Astrocyte of the spinal cord (primary cell): Measurements from ENCODE around the gene GRHL3.
A peak's percentile ranks its signal among the peaks of the same experiment; 100 is the strongest.

Experiments
- DNase-seq: peaks from one replicate; pipeline ENCODE4 v3.0.0; 2011; ENCODE audit warnings: low read depth, low spot score
- H3K4me3 ChIP-seq: 2 replicates; pipeline ENCODE4 v1.5.1; 2011; ENCODE audit warnings: low read depth, mild to moderate bottlenecking, low read length, moderate library complexity
- CTCF ChIP-seq: IDR thresholded peaks from 2 replicates; pipeline ENCODE4 v1.5.1; 2012; ENCODE audit warnings: low read depth, mild to moderate bottlenecking, low read length, inconsistent platforms
- in situ Hi-C: cut with HindIII; loops from 2 replicates; pipeline ENCODE4 v1.10.0; 2017; ENCODE audit warnings: low sequenced_read_pairs

The GRHL3 gene

DNA sequence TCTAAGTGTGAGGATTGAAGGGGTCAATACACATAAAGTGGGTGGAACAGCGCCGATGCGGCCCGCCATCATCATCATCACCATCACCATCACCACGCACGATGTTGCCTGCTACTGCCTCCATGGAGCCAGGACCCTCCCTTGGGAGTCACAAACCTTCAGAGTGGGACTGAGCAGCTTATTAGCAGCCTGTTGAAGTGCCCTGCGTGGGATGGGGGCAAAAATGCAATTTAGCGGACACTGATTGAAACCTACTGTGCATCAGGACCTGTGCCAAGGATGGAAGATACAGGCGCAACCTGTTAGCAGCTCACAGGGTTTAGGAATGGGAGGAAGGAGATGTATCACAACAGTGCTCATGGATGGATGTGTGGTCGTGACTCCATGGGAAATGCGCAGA is 67.8 kb downstream of the GRHL3 start:
- DNase-seq, result no peak

DNA sequence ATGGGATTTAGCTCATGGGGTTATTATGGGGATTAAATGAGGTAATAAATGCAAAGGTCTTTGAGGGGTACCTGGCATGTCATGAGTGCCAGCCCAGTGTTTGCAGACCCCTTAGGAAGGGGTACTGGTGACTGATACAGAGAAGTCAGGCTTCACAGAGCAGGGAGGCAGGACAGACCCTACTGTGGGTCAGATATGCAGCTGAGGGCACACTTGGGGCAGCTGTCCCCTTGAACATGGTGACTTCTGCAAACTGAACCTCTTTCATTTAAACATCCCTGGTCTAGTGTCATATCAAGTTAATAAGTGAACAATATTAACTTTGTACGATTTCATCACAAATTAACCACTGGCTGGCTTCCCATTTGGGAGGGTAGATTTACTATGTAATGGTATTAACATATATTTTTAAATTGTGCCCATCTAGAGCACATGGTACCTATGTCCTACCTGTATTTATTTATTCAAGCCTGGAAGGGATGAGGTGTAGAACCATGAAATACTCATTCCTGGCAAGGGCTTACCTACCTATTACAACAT is 68.5 kb downstream of the GRHL3 start:
- no peak for TF ChIP-seq CTCF
- in situ Hi-C loops, result no loop called here
- DNase-seq, result no peak
- H3K4me3 ChIP-seq, result no peak overlapping the region

More for the DNA sequence above, 67.8 kb downstream of the GRHL3 start:
- H3K4me3 ChIP-seq, result no peak overlapping the region
- in situ Hi-C loops, result no loop called here
- no peak for TF ChIP-seq CTCF

DNA sequence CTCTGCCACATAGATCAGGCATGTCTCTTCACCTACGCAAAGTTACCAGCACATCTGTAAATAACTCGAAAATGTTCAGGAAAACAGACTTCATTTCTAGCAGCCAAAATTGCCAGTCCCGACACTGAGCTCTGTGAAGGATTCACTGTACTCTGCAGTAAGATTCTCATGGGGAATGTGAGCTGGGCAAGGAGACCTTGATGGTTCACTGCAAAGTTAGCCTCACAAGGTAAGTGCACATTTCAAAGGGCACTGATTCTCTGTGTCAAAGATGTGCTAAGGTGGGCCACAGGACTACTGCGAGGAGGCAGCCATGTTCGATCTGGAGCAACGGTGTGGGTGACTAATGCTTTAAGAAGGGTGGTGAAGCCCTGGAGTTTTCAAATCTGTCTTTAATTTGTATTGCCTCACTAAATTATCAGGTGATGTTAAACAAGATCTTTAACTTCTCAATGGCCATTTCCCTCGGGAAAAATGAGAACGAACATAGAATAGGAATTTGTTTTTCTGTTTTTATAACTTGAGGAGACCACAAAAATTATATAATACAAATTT is 69.3 kb downstream of the GRHL3 start:
- DNase-seq, result no peak
- in situ Hi-C loops, result no loop called here
- no peak overlapping the region for H3K4me3 ChIP-seq
- no peak for TF ChIP-seq CTCF

- no peak for DNase-seq
- no peak overlapping the region for H3K4me3 ChIP-seq
- no peak for TF ChIP-seq CTCF
- in situ Hi-C loops, result no loop called here
Observed at GRCh38 chr1:24389231-24389678, 70.1 kb downstream of the GRHL3 start.

DNA sequence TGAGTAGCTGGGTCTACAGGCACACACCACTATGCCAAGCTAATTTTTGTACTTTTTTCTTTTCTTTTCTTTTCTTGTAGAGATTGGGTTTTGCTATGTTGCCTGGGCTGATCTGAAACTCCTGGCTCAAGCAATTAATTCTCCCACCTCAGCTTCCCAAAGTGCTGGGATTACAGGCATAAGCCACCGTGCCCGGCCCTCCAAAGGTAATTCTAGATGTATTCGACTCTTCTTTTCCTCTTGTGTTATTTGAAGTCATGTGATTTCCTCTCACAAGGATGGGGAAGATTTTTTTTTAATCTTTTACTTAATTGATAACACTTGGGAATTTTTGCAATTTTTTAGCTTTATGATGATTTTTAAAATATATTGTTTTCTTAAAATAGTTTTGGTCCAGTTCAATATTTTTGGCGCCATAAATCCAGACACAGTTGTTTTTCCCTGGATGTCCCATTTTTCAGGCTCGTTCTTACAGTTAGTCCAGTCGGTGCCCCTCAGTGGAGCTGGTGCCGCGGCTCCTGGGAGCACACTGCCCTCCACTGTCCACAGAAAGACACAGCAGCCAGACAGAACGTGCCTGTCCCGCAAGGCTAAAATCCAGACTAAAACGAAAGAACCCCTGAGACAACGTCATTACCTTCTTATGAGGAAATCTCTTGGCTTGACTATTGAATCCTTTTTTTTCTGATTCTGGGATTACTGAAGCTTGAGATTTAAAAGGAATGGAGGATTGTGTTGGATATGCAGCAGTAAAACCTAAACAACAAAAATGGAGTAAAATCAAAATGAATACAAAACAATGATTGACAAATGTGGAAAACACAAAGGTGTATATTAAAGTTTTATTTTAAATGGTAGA is 72.0 kb downstream of the GRHL3 start:
- peak; percentile 86 for DNase-seq
- no peak overlapping the region for H3K4me3 ChIP-seq
- TF ChIP-seq CTCF, result peak; percentile 97
- in situ Hi-C loops, result loop anchor here (10.0 kb wide), 1 partner anchor 196 kb away; no protein-coding TSS in a partner anchor

GRCh38 chr1:24391882-24392603 is 72.9 kb downstream of the GRHL3 start:
- peak; percentile 89 for TF ChIP-seq CTCF
- in situ Hi-C loops, result loop anchor here (10.0 kb wide), 1 partner anchor 197 kb away; no protein-coding TSS in a partner anchor
- H3K4me3 ChIP-seq, result no peak overlapping the region
- peak; percentile 53 for DNase-seq
